GM18867 (cell line): ENCODE measurements around the gene SLC7A10.
"Not testable (repeated sequence)": the region's sequence is repeated elsewhere in the genome, so short reads cannot be mapped to it uniquely, and the experiment has no call there.

ENCODE experiments used
- ATAC-seq: cut with Tn5 transposase; IDR thresholded peaks from one replicate; pipeline ENCODE4 v1.9.1; 2021; ENCODE audit warnings: mild to moderate bottlenecking, moderate library complexity; ENCODE audit not compliant: unreplicated experiment

The SLC7A10 gene

GRCh38 chr19:33220115-33220514, 5.5 kb downstream of the SLC7A10 start:
- no peak for ATAC-seq

- ATAC-seq: no peak
Observed at GRCh38 chr19:33219261-33219815, 6.3 kb downstream of the SLC7A10 start.

- ATAC-seq: no peak
Observed at GRCh38 chr19:33217881-33218280, 7.8 kb downstream of the SLC7A10 start.

- ATAC-seq: no peak
Observed at GRCh38 chr19:33216198-33216830, 9.3 kb downstream of the SLC7A10 start.

GRCh38 chr19:33215438-33216197, 10.0 kb downstream of the SLC7A10 start:
- ATAC-seq: no peak

GRCh38 chr19:33214596-33214995, 11.1 kb downstream of the SLC7A10 start:
- no peak for ATAC-seq

GRCh38 chr19:33212436-33213172, 13.0 kb downstream of the SLC7A10 start:
- ATAC-seq: no peak

- ATAC-seq: no peak
Observed at GRCh38 chr19:33211794-33212435, 13.7 kb downstream of the SLC7A10 start.

GRCh38 chr19:33210266-33210940, 15.2 kb downstream of the SLC7A10 start:
- ATAC-seq: no peak

- not testable (repeated sequence) for ATAC-seq
Observed at GRCh38 chr19:33209850-33210230, 15.8 kb downstream of the SLC7A10 start.

- ATAC-seq: no peak
Observed at GRCh38 chr19:33208904-33209849, 16.5 kb downstream of the SLC7A10 start.

- ATAC-seq: no peak
Observed at GRCh38 chr19:33208371-33208895, 17.2 kb downstream of the SLC7A10 start.

GRCh38 chr19:33207903-33208302, 17.7 kb downstream of the SLC7A10 start:
- no peak for ATAC-seq

GRCh38 chr19:33207040-33207620, 18.5 kb downstream of the SLC7A10 start:
- ATAC-seq: no peak

GRCh38 chr19:33206261-33207039, 19.2 kb downstream of the SLC7A10 start:
- no peak for ATAC-seq

GRCh38 chr19:33205531-33206260, 20.0 kb downstream of the SLC7A10 start:
- ATAC-seq: no peak

GRCh38 chr19:33205110-33205509, 20.5 kb downstream of the SLC7A10 start:
- ATAC-seq: no peak
